ENCODE data around the gene RRM1.

The RRM1 gene

DNA sequence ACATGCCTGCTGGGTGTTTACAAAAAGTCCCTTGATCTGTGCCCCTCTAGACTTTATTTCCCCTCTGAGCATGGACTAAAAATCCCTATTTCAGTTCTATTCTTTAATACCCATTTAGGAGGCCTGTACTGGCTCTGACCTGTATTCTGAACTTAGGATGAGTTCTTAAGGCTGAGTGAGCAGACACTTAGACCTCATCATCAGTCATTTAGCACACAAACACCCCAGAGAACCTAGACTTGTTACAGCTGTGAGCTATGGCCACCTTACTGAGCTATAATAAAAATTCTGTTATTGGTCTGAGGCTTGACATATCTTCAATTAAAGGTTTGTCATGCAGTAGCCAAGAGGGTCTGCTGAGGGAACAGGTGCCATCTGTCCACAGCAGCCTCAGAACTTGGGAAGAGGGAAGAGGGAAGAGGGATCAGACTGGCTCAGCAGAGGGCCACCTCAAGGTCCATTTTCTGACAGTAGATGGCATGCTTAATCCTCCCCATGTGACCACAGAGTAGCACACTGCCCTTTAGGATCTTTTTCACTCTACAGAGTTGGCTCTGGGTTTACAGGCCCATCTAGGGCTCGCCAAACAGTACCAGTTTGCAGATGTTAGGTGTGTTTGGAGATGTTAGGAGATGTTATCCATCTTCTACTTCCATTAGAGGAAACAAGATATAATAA lies 30.2 kb upstream of the RRM1 start:
- Histone ChIP-seq H3K36me3 (ENCODE audit: control insufficient read depth, insufficient read depth, low read length) (peaks cover 5% of the 10 kb centered on the region), H3K4me3 (replicated peaks; ENCODE audit: low read depth, low read length) (no peak overlapping the region), H3K27me3 (replicated peaks; ENCODE audit: control insufficient read depth, insufficient read depth, low read length) (no peaks in the 10 kb centered on the region)
- TF ChIP-seq, protein P1, sequence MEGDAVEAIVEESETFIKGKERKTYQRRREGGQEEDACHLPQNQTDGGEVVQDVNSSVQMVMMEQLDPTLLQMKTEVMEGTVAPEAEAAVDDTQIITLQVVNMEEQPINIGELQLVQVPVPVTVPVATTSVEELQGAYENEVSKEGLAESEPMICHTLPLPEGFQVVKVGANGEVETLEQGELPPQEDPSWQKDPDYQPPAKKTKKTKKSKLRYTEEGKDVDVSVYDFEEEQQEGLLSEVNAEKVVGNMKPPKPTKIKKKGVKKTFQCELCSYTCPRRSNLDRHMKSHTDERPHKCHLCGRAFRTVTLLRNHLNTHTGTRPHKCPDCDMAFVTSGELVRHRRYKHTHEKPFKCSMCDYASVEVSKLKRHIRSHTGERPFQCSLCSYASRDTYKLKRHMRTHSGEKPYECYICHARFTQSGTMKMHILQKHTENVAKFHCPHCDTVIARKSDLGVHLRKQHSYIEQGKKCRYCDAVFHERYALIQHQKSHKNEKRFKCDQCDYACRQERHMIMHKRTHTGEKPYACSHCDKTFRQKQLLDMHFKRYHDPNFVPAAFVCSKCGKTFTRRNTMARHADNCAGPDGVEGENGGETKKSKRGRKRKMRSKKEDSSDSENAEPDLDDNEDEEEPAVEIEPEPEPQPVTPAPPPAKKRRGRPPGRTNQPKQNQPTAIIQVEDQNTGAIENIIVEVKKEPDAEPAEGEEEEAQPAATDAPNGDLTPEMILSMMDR (IDR thresholded peaks at IDR 0.05; ENCODE audit: insufficient read depth, low read length, poor library complexity, severe bottlenecking), result no peak
- no peak for DNase-seq (ENCODE audit: extremely low read depth, insufficient read length)

DNA sequence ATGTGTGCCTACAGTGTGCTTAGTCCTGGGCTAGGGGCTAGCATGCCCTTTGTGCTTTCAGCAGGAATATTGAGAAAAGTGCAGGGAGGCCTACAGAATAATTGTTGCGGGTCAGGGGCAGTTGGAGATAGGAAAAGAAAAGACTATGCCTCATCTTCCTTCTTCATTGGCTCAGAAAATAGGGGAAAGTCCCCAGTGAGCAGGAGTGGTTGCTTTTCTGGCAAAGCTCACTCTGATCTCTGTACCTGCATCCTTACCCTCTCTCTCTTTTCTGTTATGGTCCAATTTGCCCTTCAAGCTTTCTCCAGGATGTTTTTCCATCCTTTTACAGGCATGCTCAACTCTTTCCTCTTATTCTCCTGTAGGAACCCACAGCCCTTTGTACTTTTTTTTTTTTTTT lies 29.5 kb upstream of the RRM1 start:
- TF ChIP-seq, protein P1 (IDR thresholded peaks at IDR 0.05; ENCODE audit: insufficient read depth, low read length, poor library complexity, severe bottlenecking), result no peak
- Histone ChIP-seq H3K36me3 (ENCODE audit: control insufficient read depth, insufficient read depth, low read length) (peaks cover 5% of the 10 kb centered on the region), H3K27me3 (replicated peaks; ENCODE audit: control insufficient read depth, insufficient read depth, low read length) (no peaks in the 10 kb centered on the region), H3K4me3 (replicated peaks; ENCODE audit: low read depth, low read length) (no peak overlapping the region)
- no peak for DNase-seq (ENCODE audit: extremely low read depth, insufficient read length)

DNA sequence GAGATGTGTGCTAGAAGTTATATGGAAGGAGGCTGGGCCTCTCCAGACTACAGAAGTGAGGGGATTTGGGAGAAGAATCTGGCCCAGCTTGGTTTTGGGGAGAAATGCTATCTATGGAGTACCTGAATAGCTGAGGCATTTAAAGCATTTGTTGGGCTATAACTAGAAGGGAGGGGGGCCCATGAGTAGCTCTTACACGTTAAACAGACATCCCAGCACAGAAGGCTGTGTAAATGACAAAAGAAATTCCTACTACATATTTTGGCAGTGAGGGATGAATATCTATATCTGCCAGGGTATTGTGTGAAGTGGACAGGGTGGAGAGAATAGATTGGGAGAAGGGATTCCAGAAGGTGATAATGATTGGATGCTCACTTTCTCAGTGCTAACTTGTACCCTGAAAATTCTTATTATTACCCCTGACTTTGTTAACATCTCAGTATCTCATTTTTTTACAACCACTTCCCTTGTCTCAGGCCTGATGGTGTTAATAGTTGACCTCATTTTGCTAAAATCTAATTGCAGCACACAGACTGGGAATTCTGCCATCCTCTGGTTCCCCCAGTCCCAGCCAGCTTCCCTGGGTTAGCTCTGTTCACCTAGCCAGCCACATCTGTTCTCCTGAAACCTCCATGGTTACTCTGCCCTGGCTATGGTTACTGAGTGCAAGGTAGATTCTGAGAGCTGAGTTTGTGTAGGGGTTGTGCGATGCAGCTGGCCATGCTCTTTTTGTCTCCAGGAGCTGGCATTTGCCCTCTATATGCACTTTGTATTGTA lies 28.8 kb upstream of the RRM1 start:
- TF ChIP-seq, protein P1 (IDR thresholded peaks at IDR 0.05; ENCODE audit: insufficient read depth, low read length, poor library complexity, severe bottlenecking), result no peak

DNA sequence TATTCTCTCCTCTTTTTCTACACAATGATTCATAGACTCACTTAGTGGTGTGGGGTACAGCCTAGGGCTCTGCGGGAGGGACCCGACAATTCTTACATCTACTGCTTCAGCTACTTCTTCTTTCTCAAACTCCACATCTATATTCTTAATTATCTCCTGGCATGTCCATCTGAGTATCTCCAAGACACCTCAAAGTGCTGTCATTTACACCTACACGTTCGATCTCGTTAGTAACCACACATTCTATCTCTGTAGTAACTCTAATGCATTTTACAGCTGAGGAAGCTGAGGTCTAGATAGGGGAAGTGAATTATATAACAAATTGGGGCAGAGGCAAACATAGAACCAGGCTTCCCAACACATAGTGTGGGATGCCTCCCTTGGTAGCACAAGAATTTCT lies 27.7 kb upstream of the RRM1 start:
- TF ChIP-seq, protein P1 (IDR thresholded peaks at IDR 0.05; ENCODE audit: insufficient read depth, low read length, poor library complexity, severe bottlenecking), result no peak
- no peak overlapping the region for H3K4me3 ChIP-seq (replicated peaks; ENCODE audit: low read depth, low read length)
- no peaks in the 10 kb centered on the region; the same call in none of the 2 replicates for H3K36me3 ChIP-seq (ENCODE audit: control insufficient read depth, insufficient read depth, low read length)
- DNase-seq (ENCODE audit: extremely low read depth, insufficient read length), result no peak
- no peaks in the 10 kb centered on the region for H3K27me3 ChIP-seq (replicated peaks; ENCODE audit: control insufficient read depth, insufficient read depth, low read length)

More for the DNA sequence above, 28.8 kb upstream of the RRM1 start:
- Histone ChIP-seq H3K4me3 (replicated peaks; ENCODE audit: low read depth, low read length) (no peak overlapping the region), H3K36me3 (ENCODE audit: control insufficient read depth, insufficient read depth, low read length) (no peaks in the 10 kb centered on the region; the same call in none of the 2 replicates), H3K27me3 (replicated peaks; ENCODE audit: control insufficient read depth, insufficient read depth, low read length) (no peaks in the 10 kb centered on the region)
- no peak for DNase-seq (ENCODE audit: extremely low read depth, insufficient read length)

DNA sequence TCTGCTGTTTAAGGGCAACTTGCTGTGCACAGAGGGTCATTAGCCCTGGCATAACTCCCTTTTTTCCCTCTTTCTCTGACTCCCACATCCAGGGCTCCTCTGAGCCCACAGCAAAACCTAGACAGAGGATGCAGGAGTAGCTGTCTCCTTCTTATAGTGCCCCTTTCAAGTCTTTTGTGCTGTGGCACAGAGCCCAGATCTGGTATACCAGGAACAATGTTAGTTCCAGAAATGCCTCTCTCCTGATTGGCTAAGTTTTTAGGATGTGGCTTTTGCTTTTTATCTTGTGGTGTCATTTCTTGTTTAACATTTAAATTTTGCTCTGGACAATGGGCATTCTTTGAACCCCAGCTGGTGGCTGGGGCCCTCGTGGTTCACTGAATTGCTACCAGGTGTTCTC lies 25.6 kb upstream of the RRM1 start:
- no peak for DNase-seq (ENCODE audit: extremely low read depth, insufficient read length)
- H3K27me3 ChIP-seq (replicated peaks; ENCODE audit: control insufficient read depth, insufficient read depth, low read length), result no peaks in the 10 kb centered on the region
- TF ChIP-seq, protein P1 (IDR thresholded peaks at IDR 0.05; ENCODE audit: insufficient read depth, low read length, poor library complexity, severe bottlenecking), result no peak
- peaks cover 1% of the 10 kb centered on the region for H3K36me3 ChIP-seq (ENCODE audit: control insufficient read depth, insufficient read depth, low read length)
- H3K4me3 ChIP-seq (replicated peaks; ENCODE audit: low read depth, low read length), result no peak overlapping the region
